HFF-Myc (cell line): ENCODE measurements around the gene RNMT.

Experiments
- DNase-seq: peaks from one replicate; pipeline ENCODE4 v3.0.0-alpha.2; 2011; ENCODE audit warnings: low read depth; ENCODE audit errors: extremely low read depth
- H3K4me3 ChIP-seq: replicated peaks from 2 replicates; pipeline ENCODE4 v1.5.1; 2011; ENCODE audit warnings: low read depth, mild to moderate bottlenecking, control low read depth, low read length
- TF ChIP-seq, protein P1 (sequence below): IDR thresholded peaks from 2 replicates; pipeline ENCODE4 v1.5.1; 2012; ENCODE audit warnings: mild to moderate bottlenecking, low read depth, low read length, control low read depth; ENCODE audit errors: missing control alignments

Gene RNMT

DNA sequence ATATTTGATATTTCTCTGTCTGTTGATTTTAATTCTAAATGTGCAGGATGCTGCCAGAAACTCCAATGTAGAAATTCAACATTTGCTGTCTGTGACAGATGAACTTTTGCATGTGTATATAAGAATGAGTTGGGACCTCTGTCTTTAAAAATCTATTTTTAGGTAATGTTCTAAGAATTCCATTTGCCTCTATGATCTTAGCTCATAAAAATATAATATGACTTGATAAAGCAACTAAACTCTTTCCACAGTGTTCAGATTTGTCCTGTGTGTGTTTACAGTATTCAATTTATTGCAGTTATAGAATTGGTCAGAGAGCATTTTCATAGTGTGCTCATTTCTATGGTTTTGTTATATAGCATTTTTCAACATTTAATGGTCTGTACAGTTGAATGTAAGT is 33.6 kb downstream of the RNMT start:
- H3K4me3 ChIP-seq: no peak overlapping the region
- DNase-seq: no peak
- TF ChIP-seq, protein P1, sequence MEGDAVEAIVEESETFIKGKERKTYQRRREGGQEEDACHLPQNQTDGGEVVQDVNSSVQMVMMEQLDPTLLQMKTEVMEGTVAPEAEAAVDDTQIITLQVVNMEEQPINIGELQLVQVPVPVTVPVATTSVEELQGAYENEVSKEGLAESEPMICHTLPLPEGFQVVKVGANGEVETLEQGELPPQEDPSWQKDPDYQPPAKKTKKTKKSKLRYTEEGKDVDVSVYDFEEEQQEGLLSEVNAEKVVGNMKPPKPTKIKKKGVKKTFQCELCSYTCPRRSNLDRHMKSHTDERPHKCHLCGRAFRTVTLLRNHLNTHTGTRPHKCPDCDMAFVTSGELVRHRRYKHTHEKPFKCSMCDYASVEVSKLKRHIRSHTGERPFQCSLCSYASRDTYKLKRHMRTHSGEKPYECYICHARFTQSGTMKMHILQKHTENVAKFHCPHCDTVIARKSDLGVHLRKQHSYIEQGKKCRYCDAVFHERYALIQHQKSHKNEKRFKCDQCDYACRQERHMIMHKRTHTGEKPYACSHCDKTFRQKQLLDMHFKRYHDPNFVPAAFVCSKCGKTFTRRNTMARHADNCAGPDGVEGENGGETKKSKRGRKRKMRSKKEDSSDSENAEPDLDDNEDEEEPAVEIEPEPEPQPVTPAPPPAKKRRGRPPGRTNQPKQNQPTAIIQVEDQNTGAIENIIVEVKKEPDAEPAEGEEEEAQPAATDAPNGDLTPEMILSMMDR: no peak

DNA sequence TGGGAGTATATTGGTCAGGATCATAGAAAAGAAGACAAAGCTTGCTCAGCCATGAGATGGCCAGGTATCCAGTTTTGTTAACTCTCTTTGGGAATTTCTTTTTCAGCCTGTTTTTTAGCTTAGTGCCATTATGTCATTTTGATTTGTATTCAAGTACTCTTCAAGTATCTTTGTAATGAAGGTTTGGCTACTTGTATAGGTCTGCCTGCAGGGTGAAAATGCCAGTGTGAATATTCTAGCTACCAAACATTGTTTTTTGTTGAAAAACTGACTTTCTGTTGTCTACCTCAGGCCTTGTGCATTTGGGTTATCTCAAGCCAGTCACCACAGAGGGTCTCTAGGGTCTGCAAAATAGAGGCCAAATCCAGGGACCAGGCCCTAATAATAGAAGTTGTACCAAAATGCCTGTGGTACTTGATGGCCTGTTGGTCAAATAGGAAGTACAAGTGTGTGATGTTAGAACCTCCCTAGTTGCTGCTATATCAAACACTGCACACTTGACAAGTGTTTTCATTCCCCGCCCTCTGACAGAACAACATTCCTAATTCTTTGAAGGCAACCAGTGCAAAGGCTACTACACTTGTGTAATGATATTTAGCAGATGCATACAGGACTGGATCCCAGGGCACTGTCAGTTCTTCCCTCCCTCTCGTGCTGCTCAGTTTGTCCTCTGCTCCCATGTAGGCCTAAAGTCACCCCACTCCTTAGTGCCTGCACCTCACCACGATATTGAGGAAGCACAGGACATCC is 36.4 kb downstream of the RNMT start:
- TF ChIP-seq, protein P1: no peak
- no peak for DNase-seq

DNA sequence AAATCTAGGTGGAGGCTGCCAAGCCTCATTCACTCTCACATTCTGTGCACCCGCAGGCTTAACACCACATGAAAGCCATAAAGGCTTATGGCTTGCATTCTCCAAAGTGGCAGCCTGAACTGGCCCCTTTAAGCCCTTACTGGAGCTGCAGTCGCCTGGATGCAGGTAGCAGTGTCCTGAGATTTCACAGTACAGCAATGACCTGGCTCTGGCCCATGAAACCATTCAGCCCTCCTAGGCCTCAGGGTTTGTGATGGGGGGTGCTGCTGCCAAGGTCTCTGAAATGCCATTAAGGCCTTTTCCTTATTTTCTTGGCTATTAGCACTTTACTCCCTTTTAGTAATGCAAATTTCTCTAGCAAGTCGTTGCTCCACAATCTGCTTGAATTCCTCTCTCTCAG is 48.6 kb downstream of the RNMT start:
- no peak overlapping the region for H3K4me3 ChIP-seq
- TF ChIP-seq, protein P1: no peak
- no peak for DNase-seq

More for the DNA sequence above, 36.4 kb downstream of the RNMT start:
- H3K4me3 ChIP-seq: no peak overlapping the region

DNA sequence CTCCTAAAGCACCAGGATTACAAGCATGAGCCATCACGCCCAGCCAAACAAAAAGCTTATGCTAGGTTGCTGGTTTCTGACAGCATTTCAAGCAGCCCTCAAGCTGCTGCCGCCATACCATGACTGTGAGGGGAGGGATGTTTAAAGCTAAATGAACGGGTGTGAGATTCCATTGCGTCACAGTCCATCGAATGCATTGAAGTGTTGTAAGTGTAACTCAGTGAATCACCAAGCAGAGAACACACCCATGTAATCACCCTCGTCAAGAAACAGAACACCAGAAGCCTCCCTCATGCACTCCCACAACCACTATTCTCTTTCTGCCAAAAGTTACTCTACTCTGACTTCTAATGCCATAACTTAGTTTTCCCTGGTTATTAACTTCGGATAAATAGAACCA is 64.7 kb downstream of the RNMT start:
- no peak for DNase-seq
- H3K4me3 ChIP-seq: no peak overlapping the region
- TF ChIP-seq, protein P1: no peak

DNA sequence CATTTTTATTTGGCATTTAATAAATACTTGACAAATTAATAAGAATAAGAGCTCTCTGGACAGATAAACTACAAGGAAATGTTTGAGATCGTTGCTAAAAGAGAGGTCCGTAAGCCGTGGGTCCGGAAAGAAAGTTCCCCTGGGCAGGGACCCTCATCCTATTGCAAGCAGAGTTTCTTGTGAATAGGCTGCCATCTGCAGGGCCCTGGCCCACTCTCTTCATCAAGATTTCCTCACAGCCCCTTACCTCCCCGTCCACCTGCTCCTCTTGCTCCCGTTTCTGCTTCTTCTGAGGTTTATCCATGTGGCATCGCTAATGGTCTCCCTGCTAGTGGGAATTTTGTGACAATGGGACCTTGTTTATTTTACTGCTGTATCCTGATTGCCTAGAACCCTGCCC is 67.3 kb downstream of the RNMT start:
- no peak for DNase-seq
- H3K4me3 ChIP-seq: no peak overlapping the region
- TF ChIP-seq, protein P1: no peak

DNA sequence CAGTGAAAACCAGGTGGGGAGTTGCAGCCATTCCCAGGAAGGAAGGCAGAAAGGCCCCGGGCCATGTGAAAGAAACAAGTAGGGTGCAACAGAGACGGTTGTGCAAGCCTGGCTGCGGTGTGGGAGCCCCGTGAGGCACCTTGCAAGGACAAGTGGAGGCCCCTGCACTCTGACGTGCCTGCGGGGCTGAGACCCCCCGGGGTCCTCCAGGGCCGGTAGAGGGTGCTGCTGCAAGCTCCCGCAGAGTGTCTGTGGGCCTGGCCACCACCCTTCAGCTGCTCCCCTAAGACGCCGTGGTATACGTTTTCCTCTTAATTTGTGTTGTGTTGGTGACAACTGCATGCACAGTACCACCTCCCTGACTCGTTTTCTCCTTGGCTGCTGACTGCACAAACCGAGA is 70.0 kb downstream of the RNMT start:
- TF ChIP-seq, protein P1: no peak
- no peak overlapping the region for H3K4me3 ChIP-seq
- DNase-seq: no peak
